Activated CD8-positive, alpha-beta memory T cell treated with anti-CD3 and anti-CD28 coated beads, Interleukin-2, amount 50 U/mL, for 1 hour (primary cell): Measurements from ENCODE around the gene BFSP2.

Experiments
- DNase-seq: peaks from one replicate; pipeline ENCODE4 v3.0.0-alpha.2; 2020; ENCODE audit errors: extremely low read depth

Gene BFSP2

DNA sequence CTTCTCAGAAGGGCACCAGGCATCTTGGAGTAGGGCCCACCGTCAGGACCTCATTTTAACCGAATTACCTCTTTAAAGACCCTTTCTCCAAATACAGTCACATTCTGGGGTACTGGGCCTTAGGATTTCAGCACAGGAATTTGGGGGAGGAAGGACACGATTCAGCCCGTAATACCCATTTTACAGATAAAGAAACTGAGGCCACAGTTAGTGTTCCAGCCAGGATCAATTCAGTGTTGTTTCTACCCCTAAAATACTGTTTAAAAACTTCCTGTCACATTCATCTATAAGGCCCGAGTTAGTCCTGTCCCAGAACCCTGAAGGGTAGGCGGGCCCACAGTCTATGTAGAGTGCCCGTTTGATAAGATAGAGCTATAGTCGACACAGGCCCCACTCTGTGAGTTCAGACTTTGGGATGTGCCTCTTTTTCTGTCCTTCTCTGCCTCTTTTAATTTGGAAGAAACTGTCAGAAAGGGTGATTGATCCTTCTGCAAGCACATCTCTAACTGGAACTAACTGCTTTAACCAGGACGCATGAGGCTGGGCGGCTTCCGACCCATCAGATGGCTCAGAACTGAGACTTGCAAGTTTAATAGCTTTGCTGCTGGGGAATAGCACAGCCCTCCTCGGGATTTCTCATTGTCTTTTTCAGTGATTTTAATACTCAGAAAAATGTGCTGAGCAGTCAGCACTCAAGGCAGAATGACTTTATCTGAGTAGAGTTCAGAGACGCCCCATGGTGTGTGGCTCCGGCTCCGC, 19.5 kb downstream of the BFSP2 start:
- no peak for DNase-seq

DNA sequence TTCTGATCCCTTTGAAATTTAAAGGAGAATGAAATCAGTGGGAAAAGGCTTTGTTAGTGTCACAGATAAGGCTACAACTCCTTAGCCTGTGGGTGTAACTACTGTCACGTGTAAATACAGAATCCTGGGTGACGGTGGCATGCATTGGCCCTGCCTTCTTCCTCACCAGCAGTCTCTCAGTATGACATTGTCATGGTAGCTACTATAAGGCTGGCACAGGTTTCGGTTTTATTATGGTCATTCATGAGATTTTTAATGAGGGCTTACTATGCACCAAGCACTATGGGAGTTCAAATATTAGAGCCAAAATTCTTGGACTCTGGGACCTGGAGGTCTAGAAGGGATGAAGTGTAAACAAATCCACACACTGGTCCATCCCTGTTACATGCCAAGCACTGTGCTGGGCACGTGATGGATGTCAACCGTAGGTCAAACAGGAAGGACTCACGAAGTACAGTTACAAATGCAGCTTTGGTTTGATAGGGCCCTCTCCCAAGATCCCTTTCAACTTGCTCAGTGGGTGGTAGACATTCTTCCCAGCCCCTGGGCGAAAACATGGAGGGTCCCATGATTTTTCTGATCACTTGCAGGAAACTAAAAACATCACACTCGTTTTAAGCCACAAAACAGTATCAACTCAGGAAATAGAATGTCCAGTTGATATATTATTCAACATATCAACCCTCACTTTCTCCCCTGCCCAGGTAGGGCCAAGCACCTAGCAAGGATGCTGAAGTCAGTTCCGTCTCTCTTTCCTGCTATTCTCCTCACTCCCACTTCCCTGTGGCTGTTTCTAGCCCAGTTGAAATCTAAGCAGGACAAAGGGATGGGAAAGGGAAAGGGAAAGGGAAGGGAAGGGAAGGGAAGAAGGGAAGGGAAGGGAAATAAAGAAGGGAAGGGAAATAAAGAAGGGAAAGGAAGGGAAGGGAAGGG, 25.3 kb downstream of the BFSP2 start:
- no peak for DNase-seq

DNA sequence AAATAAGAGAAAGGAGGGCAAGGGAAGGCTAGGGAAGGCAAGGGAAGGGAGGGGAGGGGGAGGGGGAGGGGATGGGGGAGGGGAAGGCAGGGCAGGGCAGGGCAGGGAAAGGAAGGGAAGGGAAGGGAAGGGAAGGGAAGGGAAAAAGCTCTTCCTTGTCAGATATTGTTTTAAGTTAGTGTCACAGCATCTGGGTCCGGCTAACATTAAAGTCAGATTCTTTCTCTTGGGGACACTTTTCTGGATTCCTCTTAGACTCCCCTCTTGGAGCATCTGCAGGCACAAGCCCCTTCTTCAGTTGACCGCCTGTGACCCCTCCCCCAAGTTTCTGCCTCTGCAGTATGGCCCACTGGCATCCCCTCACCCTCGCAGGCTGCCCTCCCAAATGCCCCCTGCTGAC, 26.0 kb downstream of the BFSP2 start:
- no peak for DNase-seq

DNA sequence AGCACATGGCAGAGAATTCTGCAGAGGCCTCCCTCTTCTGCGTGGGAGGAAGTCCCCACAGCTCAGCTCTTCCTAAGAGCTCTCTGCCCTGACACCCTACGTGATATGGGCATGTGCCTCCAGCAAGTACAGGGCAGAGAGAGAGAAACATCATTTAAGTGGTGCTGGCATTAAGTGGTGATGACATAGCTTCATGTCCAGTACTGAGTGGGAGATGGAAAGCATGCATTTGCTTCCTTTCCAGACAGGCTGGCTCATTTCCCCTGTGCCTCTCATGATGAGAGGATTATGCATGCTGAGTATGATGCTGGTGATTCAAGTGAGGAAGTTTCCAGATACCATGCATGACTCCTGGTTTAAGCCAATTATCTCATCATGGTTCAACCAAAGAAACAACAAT, 26.9 kb downstream of the BFSP2 start:
- no peak for DNase-seq

DNA sequence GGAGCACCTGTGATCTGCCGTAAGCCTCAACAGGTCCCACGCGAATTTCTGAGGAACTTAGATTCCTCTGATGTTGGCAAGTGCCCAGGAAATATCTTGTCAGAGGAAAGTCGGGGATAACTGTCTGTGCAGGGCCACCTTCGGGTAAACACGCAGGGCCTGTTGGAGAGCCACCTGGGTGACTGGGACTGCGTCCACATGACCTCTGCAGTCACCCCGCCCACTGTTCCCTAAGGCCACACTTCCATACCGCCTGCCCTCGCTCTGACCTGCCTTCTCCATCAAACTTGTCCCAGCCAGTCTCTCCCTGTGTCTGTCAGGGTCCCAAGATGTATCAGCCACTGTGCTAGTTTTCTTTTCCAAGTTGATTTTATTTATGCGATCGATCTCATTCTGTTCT, 28.7 kb downstream of the BFSP2 start:
- no peak for DNase-seq

DNA sequence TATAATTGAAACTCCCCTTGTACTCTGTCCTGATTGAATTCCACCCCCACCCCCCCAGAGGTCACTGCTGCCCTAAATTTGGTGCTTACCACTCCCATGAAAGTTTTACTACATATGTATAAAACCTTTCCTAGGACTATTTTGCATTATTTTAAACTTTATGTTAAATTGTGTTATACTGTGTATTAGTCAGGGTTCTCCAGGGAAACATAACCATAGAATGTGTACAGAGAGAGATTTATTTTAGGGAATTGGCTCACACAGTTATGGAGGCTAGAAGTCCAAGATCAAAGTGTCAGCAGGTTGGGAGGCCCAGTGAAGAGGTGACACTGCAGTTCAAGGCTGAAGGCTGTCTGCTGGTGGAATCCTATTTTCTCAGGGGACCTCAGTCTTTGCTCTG, 29.2 kb downstream of the BFSP2 start:
- no peak for DNase-seq

DNA sequence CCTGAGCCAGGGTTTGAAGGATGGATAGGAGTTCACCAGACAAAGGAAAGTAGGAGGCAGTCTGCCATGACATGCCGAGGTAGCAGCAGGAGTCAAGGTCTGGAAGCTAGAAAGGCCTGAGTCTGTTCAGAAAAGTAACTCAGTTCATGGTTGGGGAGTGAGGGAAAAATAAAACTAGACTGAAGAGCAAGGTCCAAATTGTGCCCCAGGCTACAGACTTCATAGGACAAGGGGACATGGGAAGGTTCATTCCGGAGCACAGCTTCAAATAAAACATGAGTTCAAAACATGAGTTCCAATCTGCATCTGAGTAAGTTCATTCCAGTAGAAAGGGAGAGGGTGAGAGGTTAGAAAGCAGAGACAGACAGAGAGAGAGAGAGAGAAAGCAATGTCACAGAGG, 39.7 kb downstream of the BFSP2 start:
- no peak for DNase-seq

DNA sequence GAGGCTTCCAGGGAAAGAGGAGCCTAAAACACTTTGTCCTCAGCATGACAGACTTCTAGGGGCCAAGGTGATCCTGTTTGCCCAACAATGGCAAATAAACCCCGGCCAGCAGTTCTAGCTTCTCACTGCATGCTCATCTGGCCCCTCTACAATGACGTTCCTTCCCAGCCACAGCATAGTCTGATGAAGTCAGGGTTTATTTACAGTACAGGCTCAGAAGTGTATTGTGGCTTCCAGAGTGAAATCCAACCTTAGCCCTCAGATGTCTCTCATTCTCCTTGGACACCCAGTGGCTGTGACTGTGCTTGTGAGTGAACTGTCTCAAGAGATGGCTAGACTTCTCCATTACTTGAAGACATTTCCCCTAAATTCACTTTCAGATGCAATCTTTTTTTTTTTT, 40.8 kb downstream of the BFSP2 start:
- no peak for DNase-seq

DNA sequence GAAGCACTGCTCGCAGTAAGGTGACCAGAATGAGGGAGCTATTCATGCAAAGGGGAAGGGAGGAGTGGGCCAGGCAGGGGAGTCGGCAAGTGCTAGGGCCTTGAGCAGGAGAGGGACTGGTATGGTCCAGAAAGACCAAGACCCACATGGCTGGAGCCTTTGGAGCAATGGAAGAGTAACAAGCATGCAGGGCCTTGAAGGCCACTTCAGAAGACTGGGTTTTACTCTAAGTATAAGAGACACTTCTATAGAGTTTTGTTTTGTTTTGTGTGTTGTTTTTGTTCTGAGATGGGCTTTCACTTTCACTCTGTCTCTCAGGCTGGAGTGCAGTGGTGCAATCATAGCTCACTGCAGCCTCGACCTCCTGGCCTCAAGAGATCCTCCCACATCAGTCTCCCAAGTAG, 42.0 kb downstream of the BFSP2 start:
- DNase-seq, result no peak

DNA sequence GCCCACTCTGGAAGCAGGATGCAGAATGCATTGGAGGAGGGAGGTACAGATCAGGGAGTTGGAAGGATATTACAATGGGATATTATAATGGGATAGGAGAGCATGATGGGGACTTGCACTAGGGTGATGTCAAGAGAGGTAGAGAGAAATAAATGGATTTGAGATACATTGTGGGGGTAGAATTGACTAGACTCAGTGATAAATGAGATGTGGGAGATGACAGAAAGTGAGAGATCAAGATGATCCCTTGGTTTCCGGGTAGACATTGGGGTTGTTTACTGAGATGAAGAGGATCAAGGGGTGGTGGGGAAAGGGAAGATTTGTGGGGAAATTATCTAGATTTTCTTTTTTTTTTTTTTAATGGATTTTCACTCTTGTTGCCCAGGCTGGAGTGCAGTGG, 42.7 kb downstream of the BFSP2 start:
- no peak for DNase-seq

DNA sequence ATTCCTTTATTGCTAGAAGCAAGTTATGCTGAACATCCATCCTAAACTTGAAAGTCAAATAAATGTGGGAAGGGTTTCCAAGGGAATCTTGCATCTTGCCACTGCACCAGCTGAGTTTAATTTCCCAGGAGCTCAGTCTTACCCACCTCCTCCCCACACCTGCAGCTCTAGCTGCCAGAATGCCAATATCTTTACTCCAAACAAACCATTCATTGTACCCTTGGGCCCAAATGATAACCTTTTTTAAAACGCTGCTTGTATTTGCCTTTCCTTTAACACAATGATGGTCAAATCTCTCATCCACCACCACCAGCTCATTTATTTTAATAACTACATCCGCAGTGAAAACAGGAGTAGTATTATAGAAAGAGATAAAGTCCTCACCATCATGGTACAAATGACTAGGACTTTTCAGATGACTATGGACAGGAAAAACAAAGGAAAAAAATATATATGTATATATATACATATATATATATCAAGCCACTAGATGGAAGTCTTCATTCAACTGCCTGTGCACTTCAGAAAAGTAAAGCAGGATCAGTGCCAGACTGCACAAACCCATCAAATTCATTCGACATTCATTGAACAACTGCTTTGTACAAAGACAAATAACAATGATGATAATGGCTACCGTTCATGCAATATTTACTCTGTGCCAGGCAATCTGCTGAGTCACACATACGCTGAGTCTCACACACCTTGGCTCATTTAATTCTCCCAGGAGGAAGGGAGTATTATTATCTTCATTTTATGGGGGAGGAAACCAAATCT, 44.0 kb downstream of the BFSP2 start:
- no peak for DNase-seq

DNA sequence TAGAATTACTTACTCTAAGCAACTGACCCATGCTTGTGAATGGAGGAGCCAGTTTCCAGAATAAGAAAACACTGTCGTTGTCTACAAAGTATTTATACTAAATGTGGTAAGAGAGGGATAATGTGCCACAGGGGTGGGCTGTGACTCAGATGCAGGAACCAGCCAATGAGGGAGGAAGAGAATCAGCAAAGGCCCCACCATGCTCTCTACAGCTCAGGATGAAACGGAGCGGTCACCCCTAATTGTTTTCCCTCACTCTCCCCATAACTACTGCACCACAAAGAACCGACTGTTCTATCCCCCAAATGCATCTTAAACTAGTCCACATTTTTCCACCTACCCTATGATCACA, 44.5 kb downstream of the BFSP2 start:
- no peak for DNase-seq

DNA sequence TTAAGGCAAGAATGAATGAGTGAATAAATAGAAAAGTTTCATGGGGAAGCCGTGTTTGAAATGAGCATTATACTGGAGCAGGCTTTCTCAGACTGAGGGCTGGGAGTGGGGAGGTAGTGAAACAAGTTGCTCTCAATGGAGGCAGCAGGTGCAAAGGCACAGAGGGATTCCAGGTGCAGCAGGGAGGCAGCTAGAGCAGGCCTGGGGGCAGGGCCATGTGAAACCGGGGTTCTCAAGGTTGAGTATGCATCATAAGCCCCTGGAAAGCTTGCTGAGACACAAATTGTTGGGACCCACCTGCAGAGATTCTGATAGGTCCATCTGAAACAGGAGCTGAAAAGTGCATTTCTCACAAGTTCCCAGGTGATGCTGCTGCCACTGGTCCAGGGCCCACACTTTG, 45.3 kb downstream of the BFSP2 start:
- no peak for DNase-seq

DNA sequence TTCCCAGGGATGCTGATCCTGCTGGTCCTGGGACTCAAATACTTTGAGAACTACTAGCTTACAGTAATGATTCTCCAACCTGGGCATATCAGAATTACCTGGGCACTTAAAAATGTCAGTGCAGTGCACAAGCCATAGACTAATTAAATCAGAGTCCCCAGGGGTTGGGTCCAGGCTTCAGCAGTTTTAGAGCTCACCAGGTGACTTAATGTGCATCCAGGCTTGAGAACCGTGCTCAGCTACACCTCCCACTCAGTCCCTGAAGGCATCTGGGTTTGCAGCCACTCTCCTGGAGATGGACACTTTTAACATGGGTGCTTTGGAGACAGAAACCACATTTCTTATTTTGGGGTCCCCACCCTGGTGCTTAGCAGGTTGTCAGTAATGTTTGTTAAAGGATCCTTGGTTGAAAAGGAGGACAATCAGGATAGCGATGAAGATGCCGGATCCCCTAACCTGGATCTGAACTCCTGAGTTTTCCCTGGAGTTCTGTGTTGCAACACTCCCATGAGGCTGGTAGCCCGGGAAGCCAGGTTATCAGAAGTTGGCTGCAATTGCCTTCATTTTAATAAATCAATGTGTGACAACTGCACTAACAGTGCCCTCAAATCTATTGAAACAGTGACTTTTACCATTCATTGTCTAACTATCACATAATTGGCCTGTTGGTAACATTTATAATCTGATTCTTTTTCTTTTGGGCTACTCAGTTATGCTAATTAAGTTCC, 48.1 kb downstream of the BFSP2 start:
- DNase-seq, result no peak

DNA sequence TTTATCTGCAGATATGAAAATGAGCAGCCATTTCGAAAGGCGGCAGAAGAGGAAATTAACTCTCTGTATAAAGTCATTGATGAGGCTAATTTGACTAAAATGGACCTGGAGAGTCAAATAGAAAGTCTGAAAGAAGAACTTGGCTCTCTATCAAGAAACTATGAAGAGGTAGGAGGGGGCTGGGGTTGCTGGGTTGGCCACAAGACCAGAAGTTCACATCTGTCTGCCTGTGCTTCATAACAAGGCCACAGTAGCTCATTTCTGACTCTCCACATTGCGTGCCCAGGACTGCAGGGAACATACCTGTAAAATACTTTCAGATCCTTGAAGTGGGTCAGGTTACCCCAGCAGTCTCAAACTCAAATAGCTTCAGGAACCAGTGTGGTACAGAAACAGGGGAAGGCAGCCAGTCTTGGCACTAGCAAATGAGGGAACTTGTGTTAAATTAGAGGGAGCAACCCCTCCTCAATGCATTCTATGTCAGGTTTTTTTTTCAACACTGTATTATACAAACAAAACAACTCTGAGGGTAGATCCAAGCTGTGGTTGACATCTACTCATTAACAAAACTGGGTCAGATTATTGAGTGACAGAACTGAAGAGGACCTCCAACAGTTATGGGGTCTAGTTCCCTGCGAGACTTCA, 48.7 kb downstream of the BFSP2 start:
- DNase-seq, result no peak

DNA sequence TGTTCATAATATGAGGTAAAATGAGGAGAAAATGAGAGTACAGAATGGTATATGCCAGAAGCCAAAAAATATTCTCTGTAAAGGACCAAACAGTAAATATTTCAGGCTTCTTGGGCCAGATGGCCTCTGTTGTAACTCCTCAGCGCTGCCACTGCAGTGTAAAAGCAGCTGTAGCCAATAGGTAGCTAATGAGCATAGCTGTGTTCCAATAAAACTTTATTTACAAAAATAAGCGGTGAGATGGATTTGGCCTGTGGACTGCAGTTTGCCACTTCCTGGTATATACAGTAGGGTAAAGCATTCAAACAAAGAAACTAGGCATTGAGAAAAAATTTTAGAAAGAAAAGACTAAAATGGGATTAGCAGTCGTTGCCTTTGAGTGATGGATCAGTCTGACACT, 51.5 kb downstream of the BFSP2 start:
- DNase-seq, result no peak

DNA sequence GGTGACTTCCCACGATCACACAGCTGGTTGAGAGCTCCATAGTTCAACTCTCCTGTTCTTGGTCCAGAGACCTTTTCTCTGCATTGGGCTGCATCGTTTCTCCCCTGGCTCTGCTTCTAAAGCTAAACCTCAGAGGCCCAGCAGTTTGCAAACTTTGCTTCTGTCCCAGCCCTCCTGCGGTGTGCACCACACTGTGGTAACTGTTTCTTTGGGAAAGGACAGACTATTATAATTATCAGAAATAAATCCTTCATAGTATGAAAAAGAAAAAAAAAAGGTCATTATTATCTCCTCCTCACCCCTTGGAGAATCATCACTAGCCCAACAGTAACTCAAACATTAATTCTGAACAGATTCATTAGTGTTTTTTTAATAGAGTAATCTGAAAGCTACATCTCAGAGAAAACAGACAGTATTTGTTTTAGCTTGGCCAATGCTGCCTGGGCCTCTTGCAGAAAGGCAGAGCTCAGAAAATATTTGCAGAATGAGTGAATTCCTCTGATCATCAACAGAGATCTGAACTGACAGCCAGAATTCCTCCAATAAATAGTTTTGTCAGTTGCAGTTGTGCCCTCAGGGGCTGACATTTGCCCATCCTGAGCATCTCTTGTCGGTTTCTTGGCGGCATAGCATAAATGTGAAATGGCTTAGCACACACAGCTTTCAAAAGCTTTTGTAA, 52.9 kb downstream of the BFSP2 start:
- DNase-seq, result no peak

DNA sequence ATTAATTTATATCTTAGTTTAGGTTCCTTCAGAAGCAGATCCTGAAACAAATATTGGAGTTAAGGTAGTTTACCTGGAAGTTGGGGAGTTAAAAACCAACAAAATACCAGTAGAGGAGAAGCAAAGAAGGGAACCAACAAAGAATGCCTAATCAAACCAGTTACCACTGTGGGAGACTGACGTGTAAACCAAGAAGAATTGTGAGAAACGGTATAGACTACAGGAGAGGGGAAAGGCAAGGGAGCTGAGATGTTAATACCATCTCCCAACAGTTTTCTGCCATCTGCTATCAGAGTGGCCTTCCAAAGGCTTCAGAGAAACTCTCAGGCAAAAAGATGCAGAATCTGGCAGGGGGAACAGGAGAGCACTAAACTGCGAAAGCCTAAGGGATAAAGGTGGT, 53.5 kb downstream of the BFSP2 start:
- no peak for DNase-seq

DNA sequence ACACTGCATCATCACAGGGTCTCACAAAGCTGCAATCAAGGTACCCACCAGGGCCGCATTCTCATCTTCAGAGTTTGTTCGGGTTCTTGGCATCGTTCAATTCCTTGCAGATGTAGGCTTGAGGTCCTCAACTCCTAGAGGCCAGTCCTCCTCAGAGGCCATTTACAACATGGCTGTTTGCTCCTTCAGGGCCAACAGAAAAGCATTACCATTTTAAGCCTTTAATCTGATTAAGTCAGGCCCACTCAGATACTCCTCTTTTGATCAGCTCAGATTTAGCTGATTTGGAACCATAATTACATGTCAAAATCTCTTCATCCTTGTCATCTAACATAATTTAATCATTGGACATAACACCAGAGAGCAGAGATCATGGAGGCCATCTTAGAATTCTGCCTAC, 55.4 kb downstream of the BFSP2 start:
- DNase-seq, result no peak

DNA sequence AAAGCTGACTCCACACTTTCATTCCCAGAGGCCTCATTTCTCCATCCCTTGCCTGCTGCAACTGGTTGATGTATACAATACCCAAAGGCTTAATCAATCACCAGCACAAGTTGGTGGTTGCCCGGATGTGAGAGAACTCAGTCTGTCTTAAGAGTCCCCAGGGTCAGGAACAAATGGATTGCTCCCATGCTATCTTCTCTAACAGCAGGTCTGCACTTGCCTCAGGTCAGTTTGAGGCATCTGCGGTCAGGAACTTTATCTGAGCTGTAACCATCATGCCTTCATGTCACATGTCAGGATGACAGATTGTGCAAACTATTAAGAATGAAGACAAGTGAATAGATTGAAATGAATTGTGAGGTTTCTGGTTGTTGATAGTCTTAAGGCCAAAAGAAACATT, 56.1 kb downstream of the BFSP2 start:
- no peak for DNase-seq

DNA sequence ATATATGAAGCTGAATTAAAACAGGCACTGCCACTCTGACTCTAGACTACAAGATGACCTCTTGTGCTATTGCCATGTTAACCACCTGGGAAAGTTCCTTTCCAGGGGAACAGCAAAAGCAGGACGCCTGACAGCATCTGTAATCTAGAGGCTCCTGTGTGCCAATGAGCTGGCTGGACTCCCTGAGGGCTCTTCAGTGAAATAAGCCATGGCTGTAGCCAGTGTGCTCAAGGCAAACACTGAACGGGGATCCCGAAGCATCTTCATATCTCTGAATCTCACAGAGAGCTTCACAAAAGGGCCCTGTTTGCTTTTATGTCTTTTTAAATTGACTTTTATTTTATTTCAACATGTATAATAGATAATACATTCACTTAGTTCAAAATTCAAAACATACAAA, 57.2 kb downstream of the BFSP2 start:
- DNase-seq, result no peak
